GM21717 (cell line): ENCODE data around the gene PTH.
A peak's percentile ranks its signal among the peaks of the same experiment; 100 is the strongest.

Source experiments
- ATAC-seq: cut with Tn5 transposase; IDR thresholded peaks from one replicate; pipeline ENCODE4 v1.9.1; 2021; ENCODE audit warnings: mild to moderate bottlenecking, moderate library complexity; ENCODE audit not compliant: unreplicated experiment

Gene PTH

DNA sequence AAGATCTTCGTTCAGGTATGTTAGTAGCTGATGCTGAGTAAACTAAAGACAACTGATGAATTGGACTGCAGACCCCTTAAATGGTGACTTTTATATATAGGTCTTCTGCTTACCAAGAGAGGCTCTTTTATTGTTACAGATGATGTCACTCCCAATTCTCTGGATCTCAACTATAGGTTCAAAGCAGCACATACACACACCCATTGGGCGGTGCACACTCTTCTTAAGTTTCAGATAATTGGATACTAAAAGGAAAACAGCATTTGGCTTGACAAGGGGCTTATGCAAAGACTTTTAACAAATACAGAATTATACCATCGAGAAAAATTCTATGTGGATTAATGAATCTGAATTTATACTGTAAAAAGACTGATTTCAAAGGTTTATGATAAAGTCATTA lies at the start of gene PTH:
Gene PTH (minus strand): TSS at position 69 of the 400 bp plus-strand sequence. CDS start 3,142 bp downstream, outside the sequence.
- no peak for ATAC-seq

DNA sequence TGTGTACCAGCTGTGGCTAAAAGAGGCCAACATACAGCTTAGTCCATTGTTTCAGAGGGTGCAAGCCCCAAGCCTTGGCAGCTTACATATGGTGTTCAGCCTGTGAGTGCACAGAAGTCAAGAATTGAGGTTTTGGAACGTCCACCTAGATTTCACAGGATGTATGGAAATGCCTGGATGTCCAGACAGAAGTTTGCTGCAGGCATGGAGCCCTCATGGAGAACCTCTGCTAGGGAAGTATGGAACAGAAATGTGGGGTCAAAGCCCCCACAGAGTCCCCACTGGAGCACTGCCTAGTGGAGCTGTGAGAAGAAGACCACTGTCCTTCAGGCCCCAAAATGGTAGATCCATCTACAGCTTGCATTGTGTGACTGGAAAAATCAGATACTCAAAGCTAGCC lies 42.2 kb upstream of the PTH start:
- ATAC-seq, result no peak

DNA sequence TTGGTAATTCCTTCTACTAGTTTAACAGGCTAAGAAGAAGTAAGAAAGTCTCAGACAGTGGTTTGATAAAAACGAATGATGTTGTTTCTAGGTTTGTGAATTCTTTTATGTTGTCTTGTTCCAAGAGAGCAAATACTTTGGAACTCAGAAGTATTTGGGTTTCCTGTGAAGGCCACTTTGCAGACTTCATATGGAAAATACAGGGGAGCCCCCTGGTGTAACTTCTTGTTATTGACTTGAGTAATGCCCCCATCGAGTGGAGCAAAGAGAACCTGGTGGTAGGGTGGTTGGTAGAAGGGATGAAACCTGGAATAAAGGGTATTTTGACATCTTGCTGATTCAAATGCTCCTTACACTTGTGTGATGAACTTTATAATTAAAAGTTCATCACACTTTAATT lies 40.0 kb upstream of the PTH start:
- ATAC-seq, result no peak

DNA sequence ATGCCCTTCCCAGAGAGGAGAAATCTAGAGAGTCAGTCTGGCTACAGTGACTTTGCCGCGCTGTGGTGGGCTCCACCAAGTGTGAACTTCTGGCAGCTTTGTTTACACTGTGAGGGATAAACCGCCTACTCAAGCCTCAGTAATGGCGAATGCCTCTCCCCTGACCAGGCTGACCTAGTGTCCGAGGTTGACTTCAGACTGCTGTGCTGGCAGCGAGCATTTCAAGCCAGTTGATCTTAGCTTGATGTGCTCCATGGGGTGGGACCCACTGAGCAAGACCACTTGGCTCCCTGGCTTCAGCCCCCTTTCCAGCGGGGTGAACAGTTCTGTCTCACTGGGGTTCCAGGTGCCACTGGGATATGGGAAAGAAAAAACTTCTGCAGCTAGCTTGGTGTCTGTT lies 38.6 kb upstream of the PTH start:
- no peak for ATAC-seq

DNA sequence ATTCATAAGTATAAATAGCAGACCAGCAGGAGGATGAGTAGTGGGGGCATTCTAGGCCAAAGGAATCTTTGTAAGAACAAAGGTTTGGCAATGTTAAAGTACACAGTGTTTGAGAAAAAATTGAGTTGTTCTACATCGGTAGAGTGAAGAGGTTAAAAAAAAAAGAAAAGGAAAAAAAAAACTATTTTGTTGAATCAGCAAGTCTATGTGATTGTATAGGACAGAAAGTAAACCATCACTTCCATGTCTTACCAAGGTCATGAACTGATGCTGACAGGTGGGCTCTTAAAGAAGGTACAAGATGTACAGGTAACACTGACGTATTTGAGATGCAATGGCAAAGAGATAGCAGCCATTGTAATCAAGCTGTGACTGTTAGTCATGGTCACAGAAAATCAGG lies 29.5 kb upstream of the PTH start:
- no peak for ATAC-seq

DNA sequence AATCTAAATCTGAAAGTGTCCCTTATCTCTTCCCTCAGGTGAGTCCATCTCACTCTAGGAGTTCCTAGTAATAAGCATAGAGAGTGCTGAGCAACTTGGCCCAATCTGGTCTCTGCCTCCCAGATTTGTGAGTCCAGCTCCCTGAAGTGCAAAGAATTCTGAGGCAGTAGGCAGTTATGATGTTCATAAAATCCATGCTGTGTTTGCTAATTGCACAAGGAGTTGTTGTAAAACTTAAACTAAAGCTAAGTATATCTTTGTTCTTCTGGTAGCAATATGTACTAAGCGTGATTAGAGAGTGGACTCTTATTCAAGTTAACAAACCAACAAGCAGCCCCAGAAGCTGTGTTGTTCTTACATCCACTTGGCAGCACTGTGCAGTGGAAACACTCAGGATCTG lies 7.6 kb upstream of the PTH start:
- no peak for ATAC-seq

DNA sequence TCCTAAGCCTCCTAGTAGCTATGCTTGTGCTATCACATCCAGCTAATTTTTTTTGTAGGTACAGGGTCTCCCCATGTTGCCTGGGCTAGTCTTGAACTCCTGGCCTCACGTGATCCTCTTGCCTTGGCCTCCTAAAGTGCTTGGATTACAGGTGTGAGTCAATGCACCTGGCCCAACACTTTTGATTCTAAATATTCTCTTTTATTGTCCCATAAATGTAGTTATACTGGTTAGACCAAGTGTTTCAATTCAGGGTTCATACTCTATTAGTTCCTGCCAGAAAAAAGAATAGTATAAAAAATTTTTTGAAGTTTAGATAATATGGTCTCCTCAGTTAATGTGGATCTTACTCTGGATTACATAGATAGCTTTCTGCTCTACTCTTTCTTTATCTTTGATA lies 6.7 kb upstream of the PTH start:
- ATAC-seq, result no peak

DNA sequence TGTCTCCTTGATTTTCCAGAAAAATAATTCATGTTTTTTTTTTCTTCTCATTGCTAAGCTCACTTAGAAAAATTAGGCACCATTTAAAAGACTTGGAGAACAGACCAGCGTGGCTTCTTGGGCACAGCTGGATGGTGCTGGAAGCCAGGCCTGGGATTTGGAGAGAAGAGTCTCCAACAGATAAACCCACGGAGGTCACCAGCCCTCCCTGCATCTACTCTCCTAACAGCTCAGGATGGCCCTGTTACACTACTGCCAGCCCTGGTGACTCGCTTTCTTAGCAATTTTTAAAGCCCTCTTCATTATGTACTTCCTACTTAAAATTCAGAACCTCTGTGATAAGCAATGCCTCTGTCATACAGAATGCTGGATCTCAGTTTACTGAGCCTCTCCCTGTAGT lies 1.7 kb downstream of the PTH start:
- no peak for ATAC-seq

DNA sequence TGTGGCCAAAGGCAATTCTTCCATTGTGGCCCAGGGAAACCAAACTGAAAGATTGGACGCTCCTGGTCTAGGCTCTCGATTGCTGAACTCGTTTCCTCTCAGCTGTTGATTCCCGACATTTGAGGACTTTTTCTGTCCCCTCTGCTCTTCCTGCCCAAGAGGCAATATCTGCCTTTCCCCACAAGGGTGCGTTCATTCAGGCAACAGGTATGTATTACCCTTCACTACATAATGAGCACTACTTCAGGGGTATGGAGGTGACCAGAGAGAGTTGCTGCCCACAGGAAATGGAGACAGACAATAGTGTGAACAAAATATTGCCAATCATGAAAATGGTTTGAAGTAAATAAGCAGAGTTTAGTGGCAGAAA lies 8.2 kb downstream of the PTH start:
- no peak for ATAC-seq

DNA sequence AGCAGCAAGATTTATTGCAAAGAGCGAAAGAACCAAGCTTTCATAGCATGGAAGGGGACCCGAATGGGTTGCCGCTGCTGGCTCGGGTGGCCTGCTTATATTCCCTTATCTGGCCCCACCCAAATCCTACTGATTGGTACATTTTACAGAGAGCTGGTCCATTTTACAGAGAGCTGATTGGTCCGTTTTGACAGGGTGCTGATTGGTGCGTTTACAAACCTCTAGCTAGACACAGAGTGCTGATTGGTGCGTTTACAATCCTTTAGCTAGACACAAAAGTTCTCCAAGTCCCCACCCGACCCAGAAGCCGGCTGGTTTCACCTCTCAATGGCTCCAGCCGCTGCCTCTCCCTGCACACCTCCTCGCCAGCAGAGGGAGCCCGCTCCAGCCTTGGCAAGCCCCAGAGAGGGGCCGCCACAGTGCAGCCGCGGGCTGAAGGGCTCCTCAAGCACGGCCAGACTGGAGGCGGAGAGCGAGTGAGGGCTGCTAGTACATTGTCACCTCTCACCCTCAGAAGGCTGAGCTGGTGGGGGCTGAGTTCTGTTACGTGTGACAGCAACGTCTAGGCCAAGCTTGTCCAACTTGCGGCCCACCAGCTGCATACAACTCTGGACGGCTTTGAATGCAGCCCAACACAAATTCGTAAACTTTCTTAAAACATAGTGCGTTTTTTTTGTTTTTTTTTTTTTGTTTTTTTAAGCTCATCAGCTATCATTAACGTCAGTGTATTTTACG lies 8.7 kb downstream of the PTH start:
- no peak for ATAC-seq

DNA sequence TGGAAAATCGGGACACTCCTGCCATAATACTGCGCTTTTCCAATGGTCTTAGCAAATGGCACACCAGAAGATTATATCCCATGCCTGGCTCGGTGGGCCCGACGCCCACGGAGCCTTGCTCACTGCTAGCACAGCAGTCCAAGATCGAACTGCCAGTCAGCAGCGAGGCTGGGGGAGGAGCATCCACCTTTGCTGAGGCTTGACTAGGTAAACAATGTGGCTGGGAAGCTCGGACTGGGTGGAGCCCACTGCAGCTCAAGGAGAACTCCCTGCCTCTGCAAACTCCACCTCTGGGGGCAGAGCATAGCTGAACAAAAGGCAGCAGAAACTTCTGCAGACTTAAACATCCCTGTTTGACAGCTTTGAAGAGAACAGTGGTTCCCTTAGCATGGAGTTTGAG lies 15.6 kb downstream of the PTH start:
- ATAC-seq, result no peak

DNA sequence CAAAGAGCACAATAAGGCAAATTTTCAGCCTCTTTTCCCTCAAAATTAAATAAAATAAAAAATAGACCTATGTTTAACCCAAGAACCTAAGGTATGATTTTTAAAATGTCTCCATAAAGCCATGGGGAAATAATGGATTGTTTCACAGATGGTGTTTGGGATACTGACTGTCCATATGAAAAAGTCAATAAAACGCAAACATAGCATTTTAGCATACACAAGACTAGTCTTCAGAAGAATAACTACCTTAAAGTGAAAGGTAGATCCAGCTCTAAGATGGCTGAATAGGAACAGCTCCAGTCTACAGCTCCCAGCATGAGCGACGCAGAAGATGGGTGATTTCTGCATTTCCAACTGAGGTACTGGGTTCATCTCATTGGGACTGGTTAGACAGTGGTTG lies 16.1 kb downstream of the PTH start:
- ATAC-seq, result no peak

DNA sequence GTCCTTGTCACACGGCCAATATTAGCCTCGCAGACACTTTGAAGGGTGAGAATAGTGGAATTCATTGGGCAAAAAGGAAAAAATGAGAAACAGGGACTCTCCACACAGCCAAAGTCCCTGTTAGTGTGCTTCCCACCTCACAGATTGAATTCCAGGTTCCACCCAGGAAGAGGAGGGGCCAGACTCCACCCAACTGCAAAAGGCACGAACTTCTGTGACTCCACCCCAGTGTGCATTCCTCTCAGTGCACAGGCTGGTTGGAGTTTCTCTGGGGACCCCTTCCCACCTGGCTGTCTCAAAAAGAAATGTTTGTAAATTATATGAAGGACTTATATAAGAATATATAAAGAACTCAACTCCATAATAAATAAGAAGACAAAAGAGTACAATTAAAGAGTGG lies 20.7 kb downstream of the PTH start:
- ATAC-seq, result no peak

DNA sequence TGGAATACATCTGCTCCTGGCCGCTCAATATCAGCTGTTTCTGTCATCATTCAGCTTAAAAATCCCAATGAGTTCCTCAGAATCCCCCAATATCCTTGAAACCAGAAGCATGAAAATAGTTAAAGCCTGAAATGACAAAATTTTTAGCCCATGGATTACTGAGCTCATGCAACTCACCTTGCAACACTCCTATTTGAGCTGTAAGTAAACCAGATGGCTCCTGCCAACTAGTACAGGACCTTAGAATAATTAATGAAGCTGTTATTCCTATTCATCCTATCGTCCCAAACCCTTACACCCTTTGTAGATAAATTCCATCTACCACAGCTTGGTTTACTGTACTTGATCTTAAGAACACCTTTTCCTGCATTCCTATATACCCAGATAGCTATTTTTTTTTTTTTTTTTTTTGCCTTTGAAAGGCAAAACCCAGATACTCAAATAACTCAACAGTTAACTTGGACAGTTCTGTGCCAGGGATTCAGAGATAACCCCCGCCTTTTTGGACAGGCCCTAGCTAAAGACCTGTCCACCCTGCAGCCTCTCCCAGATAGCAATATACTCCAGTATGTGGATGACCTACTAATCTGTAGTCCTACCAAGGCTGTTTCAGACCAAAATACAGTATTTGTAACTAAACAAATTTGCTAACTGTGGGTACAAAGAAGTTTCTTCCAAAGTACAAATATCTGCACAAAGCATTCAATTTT lies 22.6 kb downstream of the PTH start:
- no peak for ATAC-seq

DNA sequence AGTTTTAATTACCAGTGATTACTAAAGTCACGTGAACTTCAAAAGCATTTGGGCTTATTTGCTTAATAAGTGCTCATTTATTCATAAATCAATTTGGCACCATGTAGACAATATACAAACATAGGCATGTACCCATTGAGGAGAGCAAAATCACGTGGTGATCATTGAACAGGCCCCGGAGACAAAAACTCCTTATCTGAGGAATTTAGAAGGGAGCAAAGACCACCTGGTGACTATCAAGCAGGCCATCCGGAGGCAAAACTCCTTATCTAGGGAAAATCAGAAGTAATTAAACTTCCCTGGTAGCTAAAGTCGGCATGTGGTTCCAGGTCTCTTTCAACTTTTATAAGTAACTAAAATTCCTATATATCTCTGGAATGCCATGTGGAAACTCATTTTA lies 27.0 kb downstream of the PTH start:
- ATAC-seq, result no peak

DNA sequence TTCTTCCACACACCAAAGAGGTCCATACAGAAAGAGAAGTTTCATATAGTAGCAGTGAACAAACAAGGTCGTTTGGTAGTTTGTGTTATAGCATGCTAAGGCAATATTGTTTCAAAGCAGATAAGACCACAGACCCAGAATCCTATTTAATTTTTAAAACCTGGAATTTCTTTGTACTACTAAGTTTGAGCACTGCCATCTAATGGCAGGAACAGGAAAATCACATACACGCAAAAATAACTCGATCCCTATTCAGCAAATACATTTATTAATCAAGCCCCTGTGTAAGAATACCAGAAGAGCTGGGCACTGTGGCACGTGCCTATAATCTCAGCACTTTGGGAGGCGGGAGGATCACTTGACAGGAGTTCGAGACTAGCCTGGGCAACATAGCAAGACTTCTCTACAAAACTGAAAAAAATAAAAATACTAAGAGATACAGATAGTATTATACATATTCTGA lies 29.9 kb downstream of the PTH start:
- no peak for ATAC-seq

DNA sequence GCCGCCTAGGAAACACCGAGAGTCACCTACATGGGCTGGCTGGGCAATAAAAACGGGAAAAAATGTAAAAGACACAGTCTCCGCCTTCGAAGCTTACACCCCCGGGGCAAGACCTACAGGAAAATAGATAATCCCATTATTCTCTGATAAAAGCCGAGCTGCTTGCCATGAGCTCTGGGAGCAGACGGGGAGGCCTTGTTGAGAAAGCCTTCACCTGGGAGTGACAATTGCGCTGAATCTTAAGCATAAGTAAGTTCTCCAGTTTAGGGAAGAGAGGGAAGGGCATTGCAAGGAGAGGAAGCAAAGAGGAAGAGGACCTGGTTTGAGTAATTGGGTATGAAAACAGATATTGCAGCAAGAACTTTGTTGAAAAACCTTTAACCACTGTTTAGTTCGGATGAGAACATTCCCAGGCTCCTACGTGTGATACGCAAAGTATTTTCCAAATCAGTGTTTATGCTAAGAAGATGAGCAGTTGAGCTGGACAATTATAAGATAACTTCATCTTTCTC lies 32.0 kb downstream of the PTH start:
- no peak for ATAC-seq

DNA sequence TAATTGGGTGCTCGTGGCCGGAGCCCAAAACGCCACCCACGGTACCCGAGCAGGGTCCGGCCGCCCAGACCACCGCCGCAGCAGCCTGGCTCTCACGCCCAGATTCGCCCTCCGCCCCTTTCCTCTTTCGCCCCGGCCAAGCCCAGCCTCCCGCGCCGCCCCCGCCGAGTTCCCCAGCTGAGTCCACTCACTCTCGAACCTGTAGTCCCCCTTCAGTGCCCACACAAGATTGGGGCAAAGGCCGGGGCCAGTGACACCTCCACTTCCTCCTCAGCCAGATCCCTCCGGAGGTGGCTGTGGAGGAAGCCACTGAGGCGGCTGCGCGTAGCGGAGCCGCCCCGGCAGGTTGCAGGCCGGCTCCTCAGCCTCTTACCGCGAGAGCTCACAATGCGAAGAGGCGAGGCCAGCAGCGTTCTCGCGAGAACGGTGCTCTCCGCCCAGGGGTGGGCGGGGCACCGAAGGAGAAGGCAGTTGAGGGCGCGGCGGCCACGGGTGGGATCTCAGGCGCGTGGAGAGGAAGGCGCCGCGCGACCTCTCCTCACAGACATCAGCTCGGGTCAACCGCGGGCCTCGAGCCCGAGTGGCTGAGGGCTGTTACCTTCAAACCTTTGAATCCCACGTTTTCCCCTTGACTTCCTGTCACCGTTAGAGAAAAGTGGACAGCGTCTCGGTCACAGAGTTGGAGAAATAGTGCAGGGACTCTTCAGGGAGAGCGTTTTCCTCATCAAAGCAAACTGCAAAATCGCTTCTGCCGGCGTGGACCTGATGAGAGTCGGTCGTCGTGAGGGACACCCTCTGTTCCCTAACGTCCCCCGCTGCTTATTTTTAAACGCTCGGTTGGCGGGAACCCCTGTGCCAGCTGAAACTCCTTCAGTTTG lies 32.7 kb downstream of the PTH start, which contains the start of gene BTBD10:
Gene BTBD10 (minus strand): TSS at position 322 of the 878 bp plus-strand sequence. CDS start 18,098 bp downstream, outside the sequence.
- ATAC-seq, result peak; percentile 91

DNA sequence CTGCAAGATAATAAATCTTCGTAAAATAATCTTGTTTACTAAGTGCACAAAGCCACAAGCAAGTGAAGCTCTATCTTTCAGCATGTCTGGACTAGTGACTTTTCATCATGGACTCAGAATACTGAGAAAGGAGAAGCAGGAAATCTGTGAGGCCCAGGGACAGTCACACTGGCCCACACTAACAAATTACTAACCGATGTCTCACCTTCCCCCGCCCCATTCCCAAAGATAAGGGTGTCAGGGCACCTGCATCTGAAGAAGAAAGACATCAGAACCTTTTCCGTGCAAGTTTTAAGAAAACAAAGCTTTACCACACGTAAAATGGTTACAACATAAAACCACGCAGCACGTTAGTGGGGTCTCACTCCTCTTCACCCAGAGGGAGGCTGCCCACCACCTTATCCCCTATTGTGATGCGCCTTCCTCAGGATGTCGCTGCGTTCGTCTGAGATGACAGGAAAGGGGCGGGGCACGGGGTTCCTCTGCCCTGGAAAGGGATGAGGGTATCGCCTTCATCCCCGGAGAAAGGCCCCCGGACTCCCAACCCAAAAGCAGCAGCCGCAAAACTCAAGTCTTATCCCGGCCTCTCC lies 33.4 kb downstream of the PTH start:
- peak; percentile 69 for ATAC-seq

DNA sequence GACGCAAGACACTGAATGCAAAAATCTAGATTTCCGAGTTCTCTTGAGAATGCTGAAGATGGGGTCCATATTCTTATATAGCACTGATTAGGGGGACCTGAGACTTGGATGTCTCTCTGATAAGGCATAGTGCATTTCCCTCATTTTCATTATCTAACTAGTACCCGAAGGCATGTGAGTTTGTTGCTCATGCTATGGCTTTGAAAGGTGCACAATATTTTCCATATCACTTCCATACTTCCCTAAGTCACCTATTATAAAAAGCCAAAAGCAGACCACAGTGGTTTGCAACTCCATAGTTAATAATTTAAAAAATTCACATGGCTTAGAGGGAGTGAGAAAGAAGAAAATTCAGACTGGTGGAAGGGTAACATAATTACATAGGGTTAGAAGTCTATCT lies 34.5 kb downstream of the PTH start:
- ATAC-seq, result no peak

DNA sequence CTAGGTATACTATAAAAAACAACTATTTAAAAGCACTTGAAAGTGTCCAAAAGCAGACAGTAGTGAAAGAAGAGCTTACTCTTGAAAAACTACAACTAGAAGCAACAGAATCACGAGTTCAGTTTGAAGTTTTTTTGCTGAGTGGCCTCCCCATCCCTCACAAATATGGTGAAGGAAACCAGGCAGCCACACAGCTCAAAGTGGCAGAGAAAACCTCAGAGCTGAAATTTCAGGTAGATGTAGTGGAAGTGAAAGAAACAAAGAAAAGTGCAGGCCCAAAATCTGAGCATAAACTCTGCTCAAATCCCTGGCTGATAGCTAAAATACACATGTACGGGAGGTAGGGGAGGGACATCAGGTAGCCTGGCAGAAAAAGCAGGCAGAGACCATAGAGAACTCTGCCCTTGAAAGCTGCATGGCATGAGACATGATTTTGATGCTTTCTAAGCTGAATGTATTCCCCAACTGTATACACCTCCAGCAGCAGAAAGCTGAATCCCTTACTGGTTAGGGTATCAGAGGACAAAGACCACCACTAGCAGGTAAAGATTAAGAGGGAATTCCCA lies 44.9 kb downstream of the PTH start:
- no peak for ATAC-seq
